Left forelimb (tissue), 1 donor: ENCODE measurements around the gene ANKMY1.

ENCODE experiments used
- DNase-seq: peaks from one replicate; pipeline ENCODE4 v3.0.0-alpha.2; 2018; ENCODE audit warnings: low spot score

Gene ANKMY1

GRCh38 chr2:240459401-240460252, 98.2 kb downstream of the ANKMY1 start:
- DNase-seq, result peak; percentile 67

- no peak for DNase-seq
Observed at GRCh38 chr2:240458900-240459391, 98.8 kb downstream of the ANKMY1 start.

- DNase-seq, result no peak
Observed at GRCh38 chr2:240458044-240458899, 99.5 kb downstream of the ANKMY1 start.

GRCh38 chr2:240457223-240458043, 100.4 kb downstream of the ANKMY1 start:
- no peak for DNase-seq

GRCh38 chr2:240456447-240457222, 101.2 kb downstream of the ANKMY1 start:
- DNase-seq, result no peak

GRCh38 chr2:240455647-240456446, 101.9 kb downstream of the ANKMY1 start:
- DNase-seq, result no peak

- no peak for DNase-seq
Observed at GRCh38 chr2:240455272-240455646, 102.5 kb downstream of the ANKMY1 start.

GRCh38 chr2:240454106-240454901, 103.5 kb downstream of the ANKMY1 start:
- no peak for DNase-seq

GRCh38 chr2:240453461-240454105, 104.2 kb downstream of the ANKMY1 start:
- DNase-seq, result no peak

- DNase-seq, result no peak
Observed at GRCh38 chr2:240452462-240453256, 105.1 kb downstream of the ANKMY1 start.

GRCh38 chr2:240451791-240452461, 105.9 kb downstream of the ANKMY1 start:
- no peak for DNase-seq

- no peak for DNase-seq
Observed at GRCh38 chr2:240451108-240451611, 106.6 kb downstream of the ANKMY1 start.

- no peak for DNase-seq
Observed at GRCh38 chr2:240450532-240451107, 107.2 kb downstream of the ANKMY1 start.

- no peak for DNase-seq
Observed at GRCh38 chr2:240449764-240450531, 107.8 kb downstream of the ANKMY1 start.

GRCh38 chr2:240448387-240449274, 109.2 kb downstream of the ANKMY1 start:
- no peak for DNase-seq
